ENCODE results near the gene TMSB10.

TMSB10 gene

GRCh38 chr2:84896567-84896966 is 8.9 kb upstream of the TMSB10 start:
- TF ChIP-seq, protein P1, sequence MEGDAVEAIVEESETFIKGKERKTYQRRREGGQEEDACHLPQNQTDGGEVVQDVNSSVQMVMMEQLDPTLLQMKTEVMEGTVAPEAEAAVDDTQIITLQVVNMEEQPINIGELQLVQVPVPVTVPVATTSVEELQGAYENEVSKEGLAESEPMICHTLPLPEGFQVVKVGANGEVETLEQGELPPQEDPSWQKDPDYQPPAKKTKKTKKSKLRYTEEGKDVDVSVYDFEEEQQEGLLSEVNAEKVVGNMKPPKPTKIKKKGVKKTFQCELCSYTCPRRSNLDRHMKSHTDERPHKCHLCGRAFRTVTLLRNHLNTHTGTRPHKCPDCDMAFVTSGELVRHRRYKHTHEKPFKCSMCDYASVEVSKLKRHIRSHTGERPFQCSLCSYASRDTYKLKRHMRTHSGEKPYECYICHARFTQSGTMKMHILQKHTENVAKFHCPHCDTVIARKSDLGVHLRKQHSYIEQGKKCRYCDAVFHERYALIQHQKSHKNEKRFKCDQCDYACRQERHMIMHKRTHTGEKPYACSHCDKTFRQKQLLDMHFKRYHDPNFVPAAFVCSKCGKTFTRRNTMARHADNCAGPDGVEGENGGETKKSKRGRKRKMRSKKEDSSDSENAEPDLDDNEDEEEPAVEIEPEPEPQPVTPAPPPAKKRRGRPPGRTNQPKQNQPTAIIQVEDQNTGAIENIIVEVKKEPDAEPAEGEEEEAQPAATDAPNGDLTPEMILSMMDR (IDR thresholded peaks at IDR 0.05; ENCODE audit: low read depth, low read length): no peak
- no peak for DNase-seq (ENCODE audit: extremely low read depth, low read depth)

DNA sequence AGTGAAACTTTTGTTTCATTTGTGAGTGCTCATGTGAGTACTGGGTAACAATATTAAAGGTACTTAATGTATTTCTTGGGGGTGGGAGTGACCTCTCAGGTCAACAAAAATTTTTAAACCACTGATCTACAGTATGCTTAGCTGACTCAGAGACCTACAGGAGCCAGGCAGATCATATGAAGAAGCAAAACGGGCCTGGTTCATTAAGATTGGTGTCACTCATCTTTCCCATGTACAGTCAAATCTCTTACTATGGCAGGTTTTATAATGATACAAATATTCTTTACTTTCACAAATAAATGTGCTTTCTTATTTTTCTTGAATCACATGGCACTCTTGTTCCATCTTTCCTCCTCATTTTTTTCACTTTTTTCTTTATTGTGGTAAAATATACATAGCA is 7.7 kb upstream of the TMSB10 start:
- DNase-seq (ENCODE audit: extremely low read depth, low read depth): no peak
- TF ChIP-seq, protein P1 (IDR thresholded peaks at IDR 0.05; ENCODE audit: low read depth, low read length): no peak

GRCh38 chr2:84899304-84900204 is 5.9 kb upstream of the TMSB10 start:
- TF ChIP-seq, protein P1 (IDR thresholded peaks at IDR 0.05; ENCODE audit: low read depth, low read length): no peak
- DNase-seq (ENCODE audit: extremely low read depth, low read depth): no peak

GRCh38 chr2:84900971-84901370 is 4.5 kb upstream of the TMSB10 start:
- DNase-seq (ENCODE audit: extremely low read depth, low read depth): no peak

DNA sequence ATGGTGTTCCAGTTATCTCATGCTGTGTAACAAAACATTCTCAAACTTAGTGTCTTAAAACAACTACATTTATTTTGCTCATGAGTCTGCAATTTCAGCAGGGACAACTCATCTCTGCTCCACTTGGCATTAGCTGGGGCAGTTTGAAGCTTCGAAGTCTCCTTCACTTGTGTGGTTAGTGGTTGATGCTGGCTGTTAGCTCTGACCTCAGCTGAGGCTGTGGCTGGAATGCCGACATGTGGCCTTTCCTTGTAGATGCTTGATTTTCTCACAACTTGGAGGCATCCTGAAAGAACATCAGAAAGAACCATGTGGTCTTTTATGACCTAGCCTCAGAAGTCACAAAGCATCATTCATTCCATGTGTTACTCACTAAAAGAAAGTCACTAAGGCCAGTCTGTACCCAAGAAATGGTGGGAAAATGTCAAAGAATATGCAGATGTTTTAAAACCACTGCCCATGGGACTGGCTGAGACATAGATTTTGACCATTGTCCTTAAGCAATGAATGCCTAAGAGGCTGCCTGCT is 3.8 kb upstream of the TMSB10 start:
- TF ChIP-seq, protein P1 (IDR thresholded peaks at IDR 0.05; ENCODE audit: low read depth, low read length): no peak
- DNase-seq (ENCODE audit: extremely low read depth, low read depth): no peak

More at GRCh38 chr2:84900971-84901370, 4.5 kb upstream of the TMSB10 start:
- TF ChIP-seq, protein P1 (IDR thresholded peaks at IDR 0.05; ENCODE audit: low read depth, low read length): no peak

DNA sequence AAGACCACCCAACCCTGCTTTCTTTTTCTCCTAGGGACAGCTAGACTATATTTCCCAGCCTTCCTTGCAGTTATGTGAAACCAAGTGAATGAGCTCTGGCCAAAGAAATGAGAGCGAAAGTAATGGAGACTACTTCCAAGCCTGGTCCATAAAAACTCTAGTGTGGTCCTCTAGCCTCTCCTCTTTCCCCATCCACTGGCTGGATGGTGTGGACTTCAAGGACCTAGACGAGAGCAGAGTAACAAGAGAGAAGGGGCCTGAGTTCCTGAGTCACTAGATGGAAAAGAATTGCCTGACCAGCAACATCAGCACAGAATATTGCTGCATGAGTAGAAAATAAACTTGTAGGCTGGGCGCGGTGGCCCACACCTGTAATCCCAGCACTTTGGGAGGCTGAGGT is 2.9 kb upstream of the TMSB10 start:
- TF ChIP-seq, protein P1 (IDR thresholded peaks at IDR 0.05; ENCODE audit: low read depth, low read length): no peak
- DNase-seq (ENCODE audit: extremely low read depth, low read depth): no peak

DNA sequence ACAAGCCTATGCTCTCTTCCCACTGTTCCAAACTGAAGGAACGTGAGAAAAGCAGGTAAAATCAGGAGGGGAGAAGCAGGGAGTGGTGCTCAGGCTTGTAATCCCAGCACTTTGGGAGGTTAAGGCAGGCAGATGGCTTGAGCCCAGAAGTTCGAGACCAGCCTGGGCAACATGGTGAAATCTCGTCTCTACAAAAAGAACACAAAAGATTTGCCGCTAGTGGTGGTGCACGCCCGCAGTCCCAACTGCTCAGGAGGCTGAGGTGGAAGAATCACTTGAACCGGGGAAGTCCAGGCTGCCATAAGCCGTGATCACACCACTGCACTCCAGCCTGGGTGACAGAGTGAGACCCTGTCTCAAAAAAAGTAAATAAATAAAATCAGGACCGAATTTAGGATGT is 1.3 kb upstream of the TMSB10 start:
- TF ChIP-seq, protein P1 (IDR thresholded peaks at IDR 0.05; ENCODE audit: low read depth, low read length): no peak
- DNase-seq (ENCODE audit: extremely low read depth, low read depth): no peak
